HG03139 (cell line): ENCODE measurements around the gene COL5A1.
"Not testable (repeated sequence)": the region's sequence is repeated elsewhere in the genome, so short reads cannot be mapped to it uniquely, and the experiment has no call there.

Experiments used
- ATAC-seq: cut with Tn5 transposase; IDR thresholded peaks from one replicate; pipeline ENCODE4 v1.9.1; 2021; ENCODE audit not compliant: unreplicated experiment

Gene COL5A1

GRCh38 chr9:134707031-134707680, 65.6 kb downstream of the COL5A1 start:
- no peak for ATAC-seq

- ATAC-seq, result no peak
Observed at GRCh38 chr9:134707731-134708671, 66.4 kb downstream of the COL5A1 start.

- no peak for ATAC-seq
Observed at GRCh38 chr9:134708672-134709038, 67.1 kb downstream of the COL5A1 start.

GRCh38 chr9:134709512-134710270, 68.1 kb downstream of the COL5A1 start:
- no peak for ATAC-seq

GRCh38 chr9:134710271-134710540, 68.6 kb downstream of the COL5A1 start:
- no peak for ATAC-seq

GRCh38 chr9:134710901-134711300, 69.3 kb downstream of the COL5A1 start:
- no peak for ATAC-seq

- ATAC-seq, result no peak
Observed at GRCh38 chr9:134712243-134712642, 70.6 kb downstream of the COL5A1 start.

GRCh38 chr9:134712926-134713325, 71.3 kb downstream of the COL5A1 start:
- ATAC-seq, result no peak

- ATAC-seq, result not testable (repeated sequence)
Observed at GRCh38 chr9:134715536-134715935, 73.9 kb downstream of the COL5A1 start.

GRCh38 chr9:134716067-134716466, 74.5 kb downstream of the COL5A1 start:
- no peak for ATAC-seq

- no peak for ATAC-seq
Observed at GRCh38 chr9:134717056-134717455, 75.5 kb downstream of the COL5A1 start.

- ATAC-seq, result no peak
Observed at GRCh38 chr9:134717924-134718645, 76.5 kb downstream of the COL5A1 start.

GRCh38 chr9:134719331-134719730, 77.7 kb downstream of the COL5A1 start:
- no peak for ATAC-seq

GRCh38 chr9:134720136-134720753, 78.6 kb downstream of the COL5A1 start:
- no peak for ATAC-seq

GRCh38 chr9:134720796-134721195, 79.2 kb downstream of the COL5A1 start:
- no peak for ATAC-seq

- ATAC-seq, result no peak
Observed at GRCh38 chr9:134721344-134721743, 79.7 kb downstream of the COL5A1 start.

- no peak for ATAC-seq
Observed at GRCh38 chr9:134722120-134722701, 80.6 kb downstream of the COL5A1 start.

GRCh38 chr9:134723037-134723436, 81.4 kb downstream of the COL5A1 start:
- no peak for ATAC-seq

GRCh38 chr9:134723491-134724190, 82.0 kb downstream of the COL5A1 start:
- no peak for ATAC-seq
